Measurements from ENCODE around the gene PRDX1. TPM values are rescaled to one million over a fixed set of nuclear protein-coding genes. Genes with fewer than 3 reads are reported as not detected.
"Not testable (repeated sequence)": the region's sequence is repeated elsewhere in the genome, so short reads cannot be mapped to it uniquely, and the experiment has no call there.

The PRDX1 gene
- polyA plus RNA-seq, 1 donor, result 129 TPM

- no peak for DNase-seq
Measured at GRCh38 chr1:45535988-45536766, 14.5 kb upstream of the PRDX1 start.

- no peak for DNase-seq
Measured at GRCh38 chr1:45531873-45532272, 10.2 kb upstream of the PRDX1 start.

- no peak for DNase-seq
Measured at GRCh38 chr1:45530632-45531135, 9.0 kb upstream of the PRDX1 start.

GRCh38 chr1:45526135-45526644 lies 4.5 kb upstream of the PRDX1 start:
- no peak for DNase-seq

- not testable (repeated sequence) for DNase-seq
Measured at GRCh38 chr1:45523975-45524374, 2.3 kb upstream of the PRDX1 start.

GRCh38 chr1:45523516-45523915 lies 1.8 kb upstream of the PRDX1 start:
- DNase-seq, result not testable (repeated sequence)

GRCh38 chr1:45522324-45523104 lies 830 bp upstream of the PRDX1 start:
- no peak for DNase-seq

- not testable (repeated sequence) for DNase-seq
Measured at GRCh38 chr1:45519774-45520173, 1.9 kb downstream of the PRDX1 start.

- no peak for DNase-seq
Measured at GRCh38 chr1:45518910-45519309, 2.8 kb downstream of the PRDX1 start.

GRCh38 chr1:45518366-45518765 lies 3.3 kb downstream of the PRDX1 start:
- not testable (repeated sequence) for DNase-seq

- DNase-seq, result no peak
Measured at GRCh38 chr1:45516465-45516864, 5.2 kb downstream of the PRDX1 start.

GRCh38 chr1:45516036-45516435 lies 5.6 kb downstream of the PRDX1 start:
- DNase-seq, result no peak

- not testable (repeated sequence) for DNase-seq
Measured at GRCh38 chr1:45513532-45514260, 8.0 kb downstream of the PRDX1 start.

GRCh38 chr1:45512641-45513054 lies 9.0 kb downstream of the PRDX1 start:
- no peak for DNase-seq

- no peak for DNase-seq
Measured at GRCh38 chr1:45510972-45511527, 10.6 kb downstream of the PRDX1 start.

- DNase-seq, result no peak
Measured at GRCh38 chr1:45510036-45510971, 11.4 kb downstream of the PRDX1 start.

GRCh38 chr1:45508295-45509151 lies 13.2 kb downstream of the PRDX1 start:
- DNase-seq, result no peak

GRCh38 chr1:45507893-45508292 lies 13.8 kb downstream of the PRDX1 start:
- no peak for DNase-seq

GRCh38 chr1:45507195-45507594 lies 14.5 kb downstream of the PRDX1 start:
- no peak for DNase-seq
